Activated CD4-positive, CD25-positive, alpha-beta regulatory T cell treated with anti-CD3 and anti-CD28 coated beads, Interleukin-2, amount 50 U/mL, for 16 hours (primary cell): Measurements from ENCODE around the gene IRF2BP1.
"Not testable (repeated sequence)": the region's sequence is repeated elsewhere in the genome, so short reads cannot be mapped to it uniquely, and the experiment has no call there.

Source experiments
- DNase-seq: peaks from one replicate; pipeline ENCODE4 v3.0.0-alpha.2; 2020; ENCODE audit warnings: low read depth, low spot score

IRF2BP1 gene

GRCh38 chr19:45882652-45883585 is 3.0 kb downstream of the IRF2BP1 start:
- DNase-seq, result peak; percentile 66

GRCh38 chr19:45881909-45882528 is 3.9 kb downstream of the IRF2BP1 start:
- DNase-seq, result no peak

GRCh38 chr19:45881082-45881908 is 4.6 kb downstream of the IRF2BP1 start:
- DNase-seq, result no peak

- no peak for DNase-seq
These were observed 6.0 kb downstream of the IRF2BP1 start for GRCh38 chr19:45879971-45880370.

- no peak for DNase-seq
These were observed 6.9 kb downstream of the IRF2BP1 start for GRCh38 chr19:45879055-45879454.

GRCh38 chr19:45878043-45878794 is 7.7 kb downstream of the IRF2BP1 start:
- DNase-seq, result no peak

GRCh38 chr19:45876411-45877197 is 9.3 kb downstream of the IRF2BP1 start:
- DNase-seq, result no peak

- no peak for DNase-seq
These were observed 9.9 kb downstream of the IRF2BP1 start for GRCh38 chr19:45876161-45876410.

GRCh38 chr19:45874620-45874966 is 11.3 kb downstream of the IRF2BP1 start:
- no peak for DNase-seq

GRCh38 chr19:45873219-45873772 is 12.6 kb downstream of the IRF2BP1 start:
- no peak for DNase-seq

GRCh38 chr19:45872095-45872919 is 13.6 kb downstream of the IRF2BP1 start:
- DNase-seq, result no peak

- no peak for DNase-seq
These were observed 15.1 kb downstream of the IRF2BP1 start for GRCh38 chr19:45870798-45871197.

GRCh38 chr19:45867241-45867640 is 18.7 kb downstream of the IRF2BP1 start:
- DNase-seq, result not testable (repeated sequence)

- no peak for DNase-seq
These were observed 19.4 kb downstream of the IRF2BP1 start for GRCh38 chr19:45866400-45867176.

- DNase-seq, result no peak
These were observed 20.5 kb downstream of the IRF2BP1 start for GRCh38 chr19:45865269-45865948.

GRCh38 chr19:45864629-45865082 is 21.3 kb downstream of the IRF2BP1 start:
- DNase-seq, result no peak

- no peak for DNase-seq
These were observed 21.9 kb downstream of the IRF2BP1 start, which contains the start of gene FOXA3 for GRCh38 chr19:45863840-45864628. Gene FOXA3, plus strand, starts transcription at chr19:45864326. Its CDS starts 131 bp downstream, at chr19:45864457.
